Superior temporal gyrus (tissue), 1 donor: ENCODE measurements around the gene ZBTB8B.

Source experiments
- DNase-seq: peaks from one replicate; pipeline ENCODE4 v3.0.0-alpha.2; 2016; ENCODE audit errors: extremely low spot score

Gene ZBTB8B

GRCh38 chr1:32507021-32507420 lies 42.1 kb downstream of the ZBTB8B start:
- no peak for DNase-seq

DNA sequence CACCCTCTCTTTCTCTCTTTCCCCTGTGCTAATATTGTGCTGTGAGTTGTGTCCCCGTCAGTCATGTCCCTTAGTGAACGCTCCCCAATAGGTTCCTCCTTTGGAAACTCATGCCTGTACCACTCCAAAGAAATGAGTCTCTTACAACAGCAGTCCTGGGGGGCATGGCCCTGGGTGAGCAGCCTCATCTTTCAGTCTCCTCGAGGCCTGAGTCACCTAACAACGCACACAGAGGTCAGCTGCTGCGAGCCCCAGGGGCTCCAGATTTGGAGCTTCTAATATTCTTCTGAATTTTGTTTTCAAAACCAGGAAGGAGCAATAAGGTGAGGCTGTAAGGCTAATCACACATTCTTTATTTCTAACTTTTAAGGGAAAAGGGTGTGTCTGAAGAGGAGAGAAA lies 43.9 kb downstream of the ZBTB8B start:
- no peak for DNase-seq

- DNase-seq, result no peak
Measured at GRCh38 chr1:32509939-32510338, 45.1 kb downstream of the ZBTB8B start.
